ENCODE data around the gene HBEGF. TPM values are rescaled to one million over a fixed set of nuclear protein-coding genes. Genes with fewer than 3 reads are reported as not detected.

The HBEGF gene
- total and polyA plus RNA-seq, 2 donors (not counting 1 experiment from before 2014, with no cell fraction given): 0.89 to 2.4 TPM

DNA sequence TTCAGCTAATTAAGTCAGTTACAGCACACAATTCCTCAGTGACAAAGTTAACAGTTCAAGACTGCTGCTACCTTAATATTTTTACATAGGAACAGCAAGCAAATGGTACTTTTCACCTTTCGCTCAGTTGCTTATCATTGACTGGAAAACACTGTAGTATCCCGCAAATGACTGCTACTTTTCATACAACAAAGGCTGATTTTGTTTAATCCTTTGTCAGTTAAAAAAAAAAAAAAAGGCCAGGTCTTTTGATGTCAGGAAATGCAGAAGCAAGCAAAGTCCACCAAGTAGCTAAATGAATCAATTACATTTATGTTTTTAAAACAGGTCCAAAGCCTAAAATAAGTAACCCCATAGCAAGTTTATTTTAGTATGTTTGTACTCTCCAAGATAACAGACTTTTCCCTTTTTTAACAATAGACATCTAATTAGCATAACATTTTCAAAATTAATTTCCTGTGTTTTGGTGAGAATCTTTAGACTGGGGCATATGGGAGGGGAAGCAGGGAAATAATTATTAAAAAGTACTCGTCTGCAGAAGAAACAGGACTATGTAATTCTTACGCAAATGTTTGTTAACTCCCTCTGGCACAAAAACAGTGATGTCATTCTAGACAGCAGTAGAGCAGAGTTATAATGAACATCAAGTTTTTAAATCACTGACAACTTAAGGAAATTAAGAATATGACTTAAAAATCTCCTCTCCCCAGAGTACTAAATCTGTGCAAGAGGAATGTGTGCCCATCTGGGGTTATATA is 53.1 kb downstream of the HBEGF start:
- WGBS (ENCODE audit: insufficient coverage): 100% methylated on average over 1 of the region's 4 CpGs
- Histone ChIP-seq H3K9me3 (ENCODE audit: control extremely low read depth in 1 of 3, control insufficient read depth in 2 of 3, insufficient read depth in 1 of 3, low read length in 2 of 3) (no peaks in the 10 kb centered on the region), H3K27me3 (replicated peaks in 1 of 4; ENCODE audit: control extremely low read depth in 1 of 4, control insufficient read depth in 3 of 4, insufficient read depth in 4 of 4, low read length in 3 of 4) (no peaks in the 10 kb centered on the region), H3K27ac (ENCODE audit: low read length in 2 of 2) (no peak overlapping the region), H3K9ac (ENCODE audit: low read length) (no peak overlapping the region), H3K36me3 (replicated peaks in 1 of 2; ENCODE audit: control extremely low read depth in 1 of 2, control insufficient read depth in 1 of 2, extremely low read depth in 1 of 2, insufficient read depth in 2 of 2, low read length in 1 of 2) (peaks cover 0 to 4% of the 10 kb centered on the region in 2 experiments), H3K4me3 (ENCODE audit: control extremely low read depth in 1 of 5, extremely low read depth in 1 of 5, insufficient read depth in 1 of 5, low read depth in 2 of 5, low read length in 4 of 5) (no peak overlapping the region), H3K4me1 (ENCODE audit: control insufficient read depth in 2 of 2, insufficient read depth in 2 of 2, low read length in 2 of 2) (peaks cover 0 to 10% of the 10 kb centered on the region in 2 donors), H3K79me2 (ENCODE audit: control insufficient read depth, insufficient read depth, low read length) (peaks cover 74% of the 10 kb centered on the region), H2AFZ (ENCODE audit: insufficient read depth, low read depth, low read length, poor library complexity, severe bottlenecking) (no peak overlapping the region), H4K20me1 (ENCODE audit: control insufficient read depth, insufficient read depth, low read length, poor library complexity, severe bottlenecking) (no peaks in the 10 kb centered on the region), H3K4me2 (replicated peaks; ENCODE audit: low read depth, low read length, poor library complexity, severe bottlenecking) (no peak overlapping the region)
- no peaks in the 10 kb centered on the region for H3K9me3 Mint-ChIP-seq (ENCODE audit: insufficient read depth)
- POLR2A ChIA-PET: no interaction called here
- DNase-seq: no peak
- H3K27ac Mint-ChIP-seq: no peak overlapping the region
- ATAC-seq (ENCODE audit: low read depth): no peak
- peaks cover 22% of the 10 kb centered on the region for H3K4me1 Mint-ChIP-seq
- CTCF ChIA-PET: interaction anchor here (0.7 kb wide), 1 partner anchor 58 kb away, joined by 3 read pairs; no protein-coding TSS in a partner anchor
- TF ChIP-seq EZH2 (IDR thresholded peaks at IDR 0.05; ENCODE audit: borderline replicate concordance, insufficient read depth, low read depth, low read length, poor library complexity, severe bottlenecking): no peak
- TF ChIP-seq, protein P1, sequence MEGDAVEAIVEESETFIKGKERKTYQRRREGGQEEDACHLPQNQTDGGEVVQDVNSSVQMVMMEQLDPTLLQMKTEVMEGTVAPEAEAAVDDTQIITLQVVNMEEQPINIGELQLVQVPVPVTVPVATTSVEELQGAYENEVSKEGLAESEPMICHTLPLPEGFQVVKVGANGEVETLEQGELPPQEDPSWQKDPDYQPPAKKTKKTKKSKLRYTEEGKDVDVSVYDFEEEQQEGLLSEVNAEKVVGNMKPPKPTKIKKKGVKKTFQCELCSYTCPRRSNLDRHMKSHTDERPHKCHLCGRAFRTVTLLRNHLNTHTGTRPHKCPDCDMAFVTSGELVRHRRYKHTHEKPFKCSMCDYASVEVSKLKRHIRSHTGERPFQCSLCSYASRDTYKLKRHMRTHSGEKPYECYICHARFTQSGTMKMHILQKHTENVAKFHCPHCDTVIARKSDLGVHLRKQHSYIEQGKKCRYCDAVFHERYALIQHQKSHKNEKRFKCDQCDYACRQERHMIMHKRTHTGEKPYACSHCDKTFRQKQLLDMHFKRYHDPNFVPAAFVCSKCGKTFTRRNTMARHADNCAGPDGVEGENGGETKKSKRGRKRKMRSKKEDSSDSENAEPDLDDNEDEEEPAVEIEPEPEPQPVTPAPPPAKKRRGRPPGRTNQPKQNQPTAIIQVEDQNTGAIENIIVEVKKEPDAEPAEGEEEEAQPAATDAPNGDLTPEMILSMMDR (IDR thresholded peaks at IDR 0.05): no peak
- intact Hi-C loops (cut with micrococcal nuclease): no loop called here
- H3K27me3 Mint-ChIP-seq: no peaks in the 10 kb centered on the region
- no peak overlapping the region for H3K4me3 Mint-ChIP-seq

Data from B cell (primary cell).